Measurements from ENCODE around the gene NDUFB4. TPM values are rescaled to one million over a fixed set of nuclear protein-coding genes. Genes with fewer than 3 reads are reported as not detected.

Gene NDUFB4
- total RNA-seq, 1 donor from 2014 or later = 107 TPM

DNA sequence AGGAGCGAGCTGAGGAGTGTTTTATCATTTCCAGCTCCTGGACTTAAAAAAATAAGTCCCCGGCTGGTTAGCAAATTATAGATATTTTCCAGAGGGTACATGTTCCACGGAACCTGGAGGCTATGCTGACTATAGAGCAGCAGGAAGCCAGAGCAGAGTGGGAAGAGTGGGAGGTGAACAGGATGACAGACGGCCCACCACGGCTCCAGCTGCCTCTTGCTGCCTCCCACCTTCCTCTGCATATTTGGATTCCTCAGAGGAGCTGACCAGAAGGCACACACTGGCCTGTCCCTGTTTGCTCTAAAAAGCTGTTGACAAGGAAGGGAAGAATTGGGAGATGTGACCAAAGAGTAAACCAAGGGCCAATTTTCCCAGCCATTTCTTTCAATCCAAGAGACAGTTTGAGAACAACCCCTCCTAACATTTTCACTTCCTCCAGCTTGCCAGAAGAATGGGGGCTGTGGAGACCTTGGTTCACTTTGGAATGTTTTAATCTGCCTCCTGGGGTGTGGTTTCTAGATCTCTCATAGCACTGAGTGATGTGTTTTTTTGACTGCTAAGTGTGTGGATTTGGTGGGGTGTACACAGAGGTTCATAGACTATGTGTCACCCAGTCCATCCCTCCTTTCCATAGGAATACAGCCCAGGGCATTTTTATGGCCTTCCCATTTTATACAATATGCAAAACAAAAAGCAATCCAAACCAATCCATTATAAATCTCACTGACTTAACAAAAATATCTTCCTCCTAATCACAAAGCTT lies 49.1 kb downstream of the NDUFB4 start:
- Histone ChIP-seq H3K9me3 (ENCODE audit: insufficient read depth, low read depth, low read length) (no peaks in the 10 kb centered on the region), H3K4me2 (ENCODE audit: low read length) (peak overlapping the region; percentile 32), H3K27ac (ENCODE audit: low read depth, low read length) (no peak overlapping the region), H3K4me1 (ENCODE audit: insufficient read depth, low read length) (peaks cover 14% of the 10 kb centered on the region), H3K9ac (ENCODE audit: low read length) (no peak overlapping the region), H3K4me3 (ENCODE audit: insufficient read depth, low read depth, low read length) (no peak overlapping the region), H2AFZ (ENCODE audit: low read depth, low read length) (peak overlapping the region; percentile 67), H3K36me3 (ENCODE audit: insufficient read depth, low read length) (no peaks in the 10 kb centered on the region), H3K27me3 (ENCODE audit: insufficient read depth, low read length) (no peaks in the 10 kb centered on the region), H3K79me2 (ENCODE audit: insufficient read depth, low read length) (no peaks in the 10 kb centered on the region), H4K20me1 (ENCODE audit: insufficient read depth, low read length) (no peaks in the 10 kb centered on the region)
- no peak overlapping the region for H3K4me3 Mint-ChIP-seq (ENCODE audit: unreplicated experiment)
- H3K27ac Mint-ChIP-seq (ENCODE audit: unreplicated experiment) = peak overlapping the region; percentile 74
- TF ChIP-seq EZH2 (IDR thresholded peaks at IDR 0.05; ENCODE audit: insufficient read depth, low read length) (no peak), CTCF (IDR thresholded peaks at IDR 0.05; ENCODE audit: insufficient read depth, low read depth, low read length) (no peak)
- peaks cover 4% of the 10 kb centered on the region for H3K9me3 Mint-ChIP-seq (ENCODE audit: unreplicated experiment)
- peaks cover 20% of the 10 kb centered on the region for H3K4me1 Mint-ChIP-seq (ENCODE audit: low read depth, unreplicated experiment)
- DNase-seq (ENCODE audit: low read depth) (peak; percentile 40), FAIRE-seq (no peak)
- no peaks in the 10 kb centered on the region for H3K36me3 Mint-ChIP-seq (ENCODE audit: low read depth, unreplicated experiment)
- no peaks in the 10 kb centered on the region for H3K27me3 Mint-ChIP-seq (ENCODE audit: low read depth, unreplicated experiment)

- no peak overlapping the region for H3K9ac ChIP-seq (ENCODE audit: low read length)
- Mint-ChIP-seq H3K27me3 (ENCODE audit: low read depth, unreplicated experiment) (no peaks in the 10 kb centered on the region), H3K4me1 (ENCODE audit: low read depth, unreplicated experiment) (peaks cover 17% of the 10 kb centered on the region), H3K27ac (ENCODE audit: unreplicated experiment) (no peak overlapping the region), H3K9me3 (ENCODE audit: unreplicated experiment) (peaks cover 4% of the 10 kb centered on the region), H3K4me3 (ENCODE audit: unreplicated experiment) (no peak overlapping the region), H3K36me3 (ENCODE audit: low read depth, unreplicated experiment) (no peaks in the 10 kb centered on the region)
- H3K4me3 ChIP-seq (ENCODE audit: insufficient read depth, low read depth, low read length) = no peak overlapping the region
- peaks cover 14% of the 10 kb centered on the region for H3K4me1 ChIP-seq (ENCODE audit: insufficient read depth, low read length)
- H3K27me3 ChIP-seq (ENCODE audit: insufficient read depth, low read length) = no peaks in the 10 kb centered on the region
- H3K4me2 ChIP-seq (ENCODE audit: low read length) = no peak overlapping the region
- no peak overlapping the region for H3K27ac ChIP-seq (ENCODE audit: low read depth, low read length)
- FAIRE-seq (no peak), DNase-seq (ENCODE audit: low read depth) (no peak)
- no peaks in the 10 kb centered on the region for H3K79me2 ChIP-seq (ENCODE audit: insufficient read depth, low read length)
- no peaks in the 10 kb centered on the region for H3K9me3 ChIP-seq (ENCODE audit: insufficient read depth, low read depth, low read length)
- TF ChIP-seq EZH2 (IDR thresholded peaks at IDR 0.05; ENCODE audit: insufficient read depth, low read length) (no peak), CTCF (IDR thresholded peaks at IDR 0.05; ENCODE audit: insufficient read depth, low read depth, low read length) (no peak)
- no peaks in the 10 kb centered on the region for H3K36me3 ChIP-seq (ENCODE audit: insufficient read depth, low read length)
- no peaks in the 10 kb centered on the region for H4K20me1 ChIP-seq (ENCODE audit: insufficient read depth, low read length)
- no peak overlapping the region for H2AFZ ChIP-seq (ENCODE audit: low read depth, low read length)
Measured at GRCh38 chr3:120646771-120647432, 50.8 kb downstream of the NDUFB4 start.

DNA sequence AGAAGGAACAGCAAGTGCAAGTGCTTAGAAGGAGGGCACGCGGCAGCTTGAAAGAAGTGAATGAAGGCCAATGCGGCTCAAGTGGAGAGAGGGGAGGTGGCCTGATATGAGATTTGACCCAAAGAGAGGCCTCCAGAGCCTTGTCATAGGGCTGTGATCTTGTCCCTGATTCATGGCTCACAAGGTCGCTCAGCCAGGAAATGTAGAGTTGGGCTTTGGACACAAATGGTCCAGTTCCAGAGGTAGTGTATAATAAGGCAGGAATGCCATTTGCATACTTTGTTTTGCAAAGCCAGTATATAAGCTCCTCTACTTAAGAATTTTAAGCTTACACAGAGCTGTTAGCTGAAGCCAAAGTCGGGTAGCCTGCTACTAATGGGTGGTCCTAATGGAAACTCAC lies 52.2 kb downstream of the NDUFB4 start:
- peaks cover 10% of the 10 kb centered on the region for H3K4me1 Mint-ChIP-seq (ENCODE audit: low read depth, unreplicated experiment)
- peaks cover 1% of the 10 kb centered on the region for H3K9me3 Mint-ChIP-seq (ENCODE audit: unreplicated experiment)
- H3K27ac ChIP-seq (ENCODE audit: low read depth, low read length) = no peak overlapping the region
- no peak overlapping the region for H2AFZ ChIP-seq (ENCODE audit: low read depth, low read length)
- no peaks in the 10 kb centered on the region for H3K36me3 ChIP-seq (ENCODE audit: insufficient read depth, low read length)
- no peak overlapping the region for H3K4me3 Mint-ChIP-seq (ENCODE audit: unreplicated experiment)
- no peaks in the 10 kb centered on the region for H4K20me1 ChIP-seq (ENCODE audit: insufficient read depth, low read length)
- H3K27ac Mint-ChIP-seq (ENCODE audit: unreplicated experiment) = no peak overlapping the region
- no peaks in the 10 kb centered on the region for H3K79me2 ChIP-seq (ENCODE audit: insufficient read depth, low read length)
- no peak overlapping the region for H3K9ac ChIP-seq (ENCODE audit: low read length)
- no peak for TF ChIP-seq EZH2 (IDR thresholded peaks at IDR 0.05; ENCODE audit: insufficient read depth, low read length)
- no peak for TF ChIP-seq CTCF (IDR thresholded peaks at IDR 0.05; ENCODE audit: insufficient read depth, low read depth, low read length)
- peaks cover 8% of the 10 kb centered on the region for H3K4me1 ChIP-seq (ENCODE audit: insufficient read depth, low read length)
- H3K27me3 Mint-ChIP-seq (ENCODE audit: low read depth, unreplicated experiment) = no peaks in the 10 kb centered on the region
- DNase-seq (ENCODE audit: low read depth) = no peak
- H3K4me3 ChIP-seq (ENCODE audit: insufficient read depth, low read depth, low read length) = no peak overlapping the region
- H3K4me2 ChIP-seq (ENCODE audit: low read length) = no peak overlapping the region
- H3K27me3 ChIP-seq (ENCODE audit: insufficient read depth, low read length) = no peaks in the 10 kb centered on the region
- no peak for FAIRE-seq
- no peaks in the 10 kb centered on the region for H3K9me3 ChIP-seq (ENCODE audit: insufficient read depth, low read depth, low read length)
- H3K36me3 Mint-ChIP-seq (ENCODE audit: low read depth, unreplicated experiment) = no peaks in the 10 kb centered on the region

All from astrocyte (in vitro differentiated cells and primary cell).